ENCODE measurements around the gene DUT. TPM values are rescaled to one million over a fixed set of nuclear protein-coding genes. Genes with fewer than 3 reads are reported as not detected.
"Not testable (repeated sequence)": the region's sequence is repeated elsewhere in the genome, so short reads cannot be mapped to it uniquely, and the experiment has no call there.

Gene DUT
- total RNA-seq, 1 donor = 45.3 TPM

- no peak for TF ChIP-seq CTCF (IDR thresholded peaks at IDR 0.05; ENCODE audit: insufficient read depth, low read depth, low read length)
- no peak overlapping the region for H3K4me3 ChIP-seq (ENCODE audit: low read depth, low read length)
- DNase-seq (ENCODE audit: low read depth) = no peak
Measured at GRCh38 chr15:48324949-48325348, 6.3 kb upstream of the DUT start.

- no peak for TF ChIP-seq CTCF (IDR thresholded peaks at IDR 0.05; ENCODE audit: insufficient read depth, low read depth, low read length)
- no peak for DNase-seq (ENCODE audit: low read depth)
- H3K4me3 ChIP-seq (ENCODE audit: low read depth, low read length) = no peak overlapping the region
Measured at GRCh38 chr15:48325400-48325799, 5.8 kb upstream of the DUT start.

GRCh38 chr15:48326180-48326579 is 5.0 kb upstream of the DUT start:
- not testable (repeated sequence) for DNase-seq (ENCODE audit: low read depth); H3K4me3 ChIP-seq (ENCODE audit: low read depth, low read length)

- DNase-seq (ENCODE audit: low read depth) = peak; percentile 19
- TF ChIP-seq CTCF (IDR thresholded peaks at IDR 0.05; ENCODE audit: insufficient read depth, low read depth, low read length) = no peak
Measured at GRCh38 chr15:48330105-48330785, 984 bp upstream of the DUT start.

GRCh38 chr15:48331796-48332641 is 790 bp downstream of the DUT start:
- TF ChIP-seq CTCF (IDR thresholded peaks at IDR 0.05; ENCODE audit: insufficient read depth, low read depth, low read length) = no peak
- DNase-seq (ENCODE audit: low read depth) = no peak
- H3K4me3 ChIP-seq (ENCODE audit: low read depth, low read length) = peak overlapping the region; percentile 84

More at GRCh38 chr15:48330105-48330785, 984 bp upstream of the DUT start:
- peak overlapping the region; percentile 84 for H3K4me3 ChIP-seq (ENCODE audit: low read depth, low read length)

- DNase-seq (ENCODE audit: low read depth) = no peak
- peak overlapping the region; percentile 84 for H3K4me3 ChIP-seq (ENCODE audit: low read depth, low read length)
- no peak for TF ChIP-seq CTCF (IDR thresholded peaks at IDR 0.05; ENCODE audit: insufficient read depth, low read depth, low read length)
Measured at GRCh38 chr15:48332642-48333034, 1.4 kb downstream of the DUT start.

GRCh38 chr15:48333540-48333939 is 2.3 kb downstream of the DUT start:
- DNase-seq (ENCODE audit: low read depth) = no peak
- TF ChIP-seq CTCF (IDR thresholded peaks at IDR 0.05; ENCODE audit: insufficient read depth, low read depth, low read length) = no peak
- no peak overlapping the region for H3K4me3 ChIP-seq (ENCODE audit: low read depth, low read length)

Measured in fibroblast of villous mesenchyme (primary cell).